ENCODE measurements around the gene GSDME. TPM values are rescaled to one million over a fixed set of nuclear protein-coding genes. Genes with fewer than 3 reads are reported as not detected.

GSDME gene
- total and polyA plus RNA-seq, 10 of the 15 experiments (the other 5 are each of a cell fraction or from before 2014, with no cell fraction given): 23.7 to 245 (median 128) TPM

DNA sequence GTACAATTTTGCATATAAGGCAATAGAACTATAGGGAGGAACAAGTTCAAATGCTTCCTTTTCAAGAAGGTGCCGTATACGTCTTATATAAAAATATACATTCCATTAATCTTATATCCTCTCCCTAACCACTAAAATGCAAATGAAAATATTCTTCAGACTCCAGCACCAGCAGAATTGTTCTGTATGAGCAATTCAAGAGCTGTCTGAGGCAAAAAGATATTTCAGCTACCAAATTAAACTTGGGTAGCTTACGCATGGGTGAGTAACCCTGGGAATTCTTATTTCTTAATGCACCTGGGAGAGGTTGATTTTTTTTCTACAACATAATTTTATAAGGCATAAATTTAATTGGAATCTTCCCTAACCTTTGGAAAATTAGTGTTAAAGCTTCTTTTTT lies 42.2 kb upstream of the GSDME start:
- 95% methylated on average over 3 of the region's 3 CpGs for WGBS (ENCODE audit: insufficient coverage, insufficient replicate concordance, low lambda C conversion rate, missing lambda C conversion rate)
- Histone ChIP-seq H2AFZ (ENCODE audit: control insufficient read depth, low read depth, low read length) (no peak overlapping the region), H3K9me3 (replicated peaks; ENCODE audit: control insufficient read depth, insufficient read depth, low read length) (no peaks in the 10 kb centered on the region), H3K79me2 (ENCODE audit: control insufficient read depth, insufficient read depth, low read length) (no peaks in the 10 kb centered on the region), H3K27me3 (replicated peaks in 1 of 2; ENCODE audit: control insufficient read depth in 2 of 2, insufficient read depth in 2 of 2, low read length in 1 of 2) (no peaks in the 10 kb centered on the region), H4K20me1 (ENCODE audit: control insufficient read depth, insufficient read depth) (no peaks in the 10 kb centered on the region), H3K4me1 (ENCODE audit: control insufficient read depth, insufficient read depth, low read length) (no peaks in the 10 kb centered on the region), H3K4me3 (no peak overlapping the region), H3K36me3 (ENCODE audit: control insufficient read depth in 2 of 2, insufficient read depth in 2 of 2, low read length in 1 of 2) (peaks cover 4 to 14% of the 10 kb centered on the region in 2 experiments), H3K4me2 (ENCODE audit: control insufficient read depth, insufficient read depth) (no peak overlapping the region), H3K9ac (ENCODE audit: control insufficient read depth, insufficient read depth, low read length) (no peak overlapping the region), H3K27ac (ENCODE audit: control insufficient read depth, insufficient read depth) (no peak overlapping the region)
- TF ChIP-seq MEF2A (IDR thresholded peaks at IDR 0.05; ENCODE audit: insufficient read depth, low read depth, low read length) (no peak), MTA2 (IDR thresholded peaks at IDR 0.05; ENCODE audit: low read depth) (no peak), GABPA (IDR thresholded peaks at IDR 0.05; ENCODE audit: low read depth) (no peak), KLF5 (IDR thresholded peaks at IDR 0.05; ENCODE audit: partially characterized antibody) (no peak), YBX1 (IDR thresholded peaks at IDR 0.05) (no peak), RBBP5 (conservative IDR thresholded peaks at IDR 0.05) (no peak), EGR1 (IDR thresholded peaks at IDR 0.05; ENCODE audit: borderline replicate concordance in 1 of 2, low read depth in 2 of 2, low read length in 2 of 2) (no peak), ZNF274 (IDR thresholded peaks at IDR 0.05; ENCODE audit: insufficient read depth, insufficient read length) (no peak), SPI1 (IDR thresholded peaks at IDR 0.05; ENCODE audit: borderline replicate concordance, insufficient read depth, low read depth, low read length) (no peak), SP1 (IDR thresholded peaks at IDR 0.05; ENCODE audit: low read depth, low read length) (no peak)
- TF ChIP-seq, protein P1, sequence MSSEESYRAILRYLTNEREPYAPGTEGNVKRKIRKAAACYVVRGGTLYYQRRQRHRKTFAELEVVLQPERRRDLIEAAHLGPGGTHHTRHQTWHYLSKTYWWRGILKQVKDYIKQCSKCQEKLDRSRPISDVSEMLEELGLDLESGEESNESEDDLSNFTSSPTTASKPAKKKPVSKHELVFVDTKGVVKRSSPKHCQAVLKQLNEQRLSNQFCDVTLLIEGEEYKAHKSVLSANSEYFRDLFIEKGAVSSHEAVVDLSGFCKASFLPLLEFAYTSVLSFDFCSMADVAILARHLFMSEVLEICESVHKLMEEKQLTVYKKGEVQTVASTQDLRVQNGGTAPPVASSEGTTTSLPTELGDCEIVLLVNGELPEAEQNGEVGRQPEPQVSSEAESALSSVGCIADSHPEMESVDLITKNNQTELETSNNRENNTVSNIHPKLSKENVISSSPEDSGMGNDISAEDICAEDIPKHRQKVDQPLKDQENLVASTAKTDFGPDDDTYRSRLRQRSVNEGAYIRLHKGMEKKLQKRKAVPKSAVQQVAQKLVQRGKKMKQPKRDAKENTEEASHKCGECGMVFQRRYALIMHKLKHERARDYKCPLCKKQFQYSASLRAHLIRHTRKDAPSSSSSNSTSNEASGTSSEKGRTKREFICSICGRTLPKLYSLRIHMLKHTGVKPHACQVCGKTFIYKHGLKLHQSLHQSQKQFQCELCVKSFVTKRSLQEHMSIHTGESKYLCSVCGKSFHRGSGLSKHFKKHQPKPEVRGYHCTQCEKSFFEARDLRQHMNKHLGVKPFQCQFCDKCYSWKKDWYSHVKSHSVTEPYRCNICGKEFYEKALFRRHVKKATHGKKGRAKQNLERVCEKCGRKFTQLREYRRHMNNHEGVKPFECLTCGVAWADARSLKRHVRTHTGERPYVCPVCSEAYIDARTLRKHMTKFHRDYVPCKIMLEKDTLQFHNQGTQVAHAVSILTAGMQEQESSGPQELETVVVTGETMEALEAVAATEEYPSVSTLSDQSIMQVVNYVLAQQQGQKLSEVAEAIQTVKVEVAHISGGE (CRISPR knock-in tag; IDR thresholded peaks at IDR 0.05): no peak
- TF ChIP-seq, protein P2, sequence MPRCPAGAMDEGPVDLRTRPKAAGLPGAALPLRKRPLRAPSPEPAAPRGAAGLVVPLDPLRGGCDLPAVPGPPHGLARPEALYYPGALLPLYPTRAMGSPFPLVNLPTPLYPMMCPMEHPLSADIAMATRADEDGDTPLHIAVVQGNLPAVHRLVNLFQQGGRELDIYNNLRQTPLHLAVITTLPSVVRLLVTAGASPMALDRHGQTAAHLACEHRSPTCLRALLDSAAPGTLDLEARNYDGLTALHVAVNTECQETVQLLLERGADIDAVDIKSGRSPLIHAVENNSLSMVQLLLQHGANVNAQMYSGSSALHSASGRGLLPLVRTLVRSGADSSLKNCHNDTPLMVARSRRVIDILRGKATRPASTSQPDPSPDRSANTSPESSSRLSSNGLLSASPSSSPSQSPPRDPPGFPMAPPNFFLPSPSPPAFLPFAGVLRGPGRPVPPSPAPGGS (IDR thresholded peaks at IDR 0.05; ENCODE audit: borderline replicate concordance, insufficient read depth, low read depth, low read length, poor library complexity, severe bottlenecking): no peak
- DNase-seq (ENCODE audit: low read depth, low spot score): no peak
- no peak for ATAC-seq
- in situ Hi-C loops (cut with MboI) (no loop called here), intact Hi-C loops (cut with micrococcal nuclease; ENCODE audit: unreplicated experiment) (no loop called here)
- FAIRE-seq: no peak
- RAD21 ChIA-PET (ENCODE audit: unreplicated experiment): interaction anchor here (1.1 kb wide), 1 partner anchor 13 kb away, joined by 4 read pairs; no protein-coding TSS in a partner anchor
- CTCF ChIA-PET: interaction anchor here (0.8 to 1.7 kb wide), 3 partner anchors 13 to 298 kb away, joined by 3 to 11 read pairs (median 3); no protein-coding TSS in a partner anchor
- POLR2A ChIA-PET: no interaction called here
- no TSS peak for BruUV-seq (replicated peaks)
- SMC1A ChIA-PET (ENCODE audit: uncharacterized antibody, unreplicated experiment): interaction anchor here (0.7 kb wide), 1 partner anchor 14 kb away, joined by 3 read pairs; no protein-coding TSS in a partner anchor
